Adrenal gland (tissue), 5 donors: ENCODE measurements around the gene ANKMY1.

Experiments
- CTCF ChIP-seq, 6 experiments: fragments of 450-650 bp in 4 of 6; fragments of 200-600 bp in 2 of 6; sonication (generic) in 1 of 6; IDR thresholded peaks; 1 replicate in 5 of 6; 2 replicates in 1 of 6; pipeline versions ENCODE4 v1.5.1 to v1.8.0; 2016 to 2021; ENCODE audit warnings: antibody characterized with exemption in 6 of 6, mild to moderate bottlenecking in 2 of 6, moderate library complexity in 1 of 6
- POLR2A ChIP-seq, 2 donors: fragments of 450-650 bp; IDR thresholded peaks; one replicate each; pipeline ENCODE4 v1.6.1; 2017; ENCODE audit warnings: antibody characterized with exemption in 2 of 2, mild to moderate bottlenecking in 2 of 2, moderate library complexity in 1 of 2
- donor health status: DM: no; HTN: no; CAD: no.

- TF ChIP-seq CTCF (IDR thresholded peaks at IDR 0.05): no peak
- TF ChIP-seq POLR2A (IDR thresholded peaks at IDR 0.05): no peak
Observed at GRCh38 chr2:240450532-240451107, 107.2 kb downstream of the ANKMY1 start.
